ENCODE results near the gene ANXA8L1. TPM values are rescaled to one million over a fixed set of nuclear protein-coding genes. Genes with fewer than 3 reads are reported as not detected.
"Not testable (repeated sequence)": the region's sequence is repeated elsewhere in the genome, so short reads cannot be mapped to it uniquely, and the experiment has no call there.

The ANXA8L1 gene
- polyA plus RNA-seq, 12 donors: 0.14 to 16.8 (median 2.8) TPM; not detected in 7

DNA sequence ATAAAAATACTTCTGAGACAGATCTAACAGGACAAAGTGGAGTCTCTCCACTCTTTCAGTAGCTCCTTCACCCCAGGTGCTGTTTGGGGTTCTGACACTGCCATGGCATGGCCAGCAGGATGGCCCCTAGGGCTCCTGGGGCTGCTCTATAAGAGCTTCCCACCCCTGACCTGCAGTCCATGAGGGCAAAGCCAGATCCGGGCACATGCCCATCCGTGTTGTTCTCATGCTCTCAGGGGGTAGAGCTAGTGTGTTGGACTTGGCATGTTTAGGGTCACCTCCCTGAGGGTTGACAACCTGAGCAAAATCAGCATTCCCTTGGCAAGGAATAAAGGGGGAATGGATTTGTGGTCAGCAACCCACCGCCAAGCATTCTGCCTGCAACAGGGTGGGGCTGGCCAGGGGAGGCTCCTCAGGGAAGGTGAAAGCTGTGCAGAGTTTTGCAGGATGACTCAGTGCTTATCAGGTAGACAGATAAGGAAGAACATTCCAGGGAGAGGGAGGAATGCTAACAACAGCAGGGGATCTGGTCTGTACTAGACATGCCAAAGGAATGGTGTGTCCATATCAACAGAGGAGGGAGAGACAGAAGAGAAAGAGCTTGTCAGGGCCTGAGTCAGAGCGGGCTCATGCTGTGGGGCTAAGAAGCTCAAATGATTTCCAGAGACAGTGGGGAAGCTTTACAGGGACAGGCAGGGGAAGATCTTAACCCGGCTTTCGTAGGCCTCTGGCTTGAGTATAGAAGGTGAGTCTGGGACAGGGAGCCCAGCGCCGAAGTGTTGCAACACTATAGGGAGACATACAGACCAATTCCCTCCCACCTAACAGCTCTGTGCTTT lies 21.1 kb downstream of the ANXA8L1 start:
- DNase-seq: not testable (repeated sequence)

DNA sequence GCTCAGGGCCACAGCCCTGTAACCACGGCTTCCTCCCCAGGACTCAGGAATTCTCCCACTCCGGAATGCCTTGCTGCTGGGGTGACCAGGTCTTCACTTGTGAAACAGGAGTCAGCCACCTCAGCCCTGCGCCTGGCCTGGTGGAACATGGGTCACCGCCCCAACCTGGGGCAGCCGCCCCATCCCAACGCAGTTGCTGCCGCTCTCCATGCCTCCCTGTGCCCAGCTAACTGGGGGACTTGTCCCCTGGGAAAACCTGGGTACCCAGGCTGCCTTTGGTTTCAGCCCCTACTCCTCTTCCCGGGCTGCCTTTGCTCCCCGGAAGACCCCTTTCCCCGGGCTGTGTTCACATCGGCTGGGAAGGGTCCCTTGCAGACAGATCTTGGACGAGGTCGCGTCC lies 22.2 kb downstream of the ANXA8L1 start:
- not testable (repeated sequence) for DNase-seq

- not testable (repeated sequence) for DNase-seq
Measured at GRCh38 chr10:46398212-46398886, 22.8 kb downstream of the ANXA8L1 start.

GRCh38 chr10:46409556-46409955 lies 34.0 kb downstream of the ANXA8L1 start:
- DNase-seq: not testable (repeated sequence)

- DNase-seq: not testable (repeated sequence)
Measured at GRCh38 chr10:46411123-46411522, 35.5 kb downstream of the ANXA8L1 start.

GRCh38 chr10:46412665-46413064 lies 37.1 kb downstream of the ANXA8L1 start:
- DNase-seq: not testable (repeated sequence)

DNA sequence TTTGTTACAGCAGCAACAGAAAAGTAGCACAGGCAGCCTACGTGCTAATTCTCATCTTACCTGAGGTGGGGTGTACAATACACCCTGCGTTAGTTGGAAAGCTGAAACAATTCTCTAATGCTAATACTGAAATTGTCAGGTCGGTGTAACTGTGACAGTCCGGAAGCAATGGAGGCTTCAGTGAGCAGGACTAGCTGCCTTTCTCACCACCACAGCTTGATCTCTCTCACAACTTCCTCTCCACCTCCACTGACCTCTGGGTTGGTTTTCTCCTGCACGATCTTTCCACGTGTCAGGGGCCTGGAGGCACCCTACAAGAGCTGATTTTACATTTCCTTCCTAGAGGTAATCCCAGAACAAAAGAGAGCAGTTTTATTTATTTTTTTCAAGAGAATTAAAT lies 39.7 kb downstream of the ANXA8L1 start:
- not testable (repeated sequence) for DNase-seq

DNA sequence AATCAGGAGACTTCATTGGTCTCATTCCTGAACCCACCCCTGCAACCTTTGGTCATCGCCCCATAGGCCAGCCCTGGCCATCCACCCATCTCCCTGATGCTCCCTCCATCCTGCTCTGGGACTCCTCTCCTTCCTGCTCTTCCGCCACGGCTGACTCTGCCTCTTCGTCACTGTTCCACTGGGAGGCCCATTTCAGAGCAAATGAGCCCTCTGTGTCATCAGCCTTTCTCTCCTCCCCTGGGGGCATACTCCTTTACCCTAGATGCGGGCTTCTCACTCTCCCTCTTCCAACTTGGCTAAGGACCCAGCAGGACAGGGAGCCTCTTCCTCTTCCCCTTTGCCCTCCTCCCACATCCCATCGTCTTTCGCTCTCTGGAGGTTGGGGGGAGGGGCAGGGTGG lies 42.7 kb downstream of the ANXA8L1 start:
- DNase-seq: not testable (repeated sequence)

GRCh38 chr10:46419570-46420379 lies 44.2 kb downstream of the ANXA8L1 start:
- not testable (repeated sequence) for DNase-seq

- not testable (repeated sequence) for DNase-seq
Measured at GRCh38 chr10:46423550-46423949, 48.0 kb downstream of the ANXA8L1 start.

- not testable (repeated sequence) for DNase-seq
Measured at GRCh38 chr10:46440942-46441341, 65.4 kb downstream of the ANXA8L1 start.

Other genes starting within 250 kb of the ANXA8L1 start
- gene ANTXRL, start 88.8 kb upstream of the ANXA8L1 start, polyA plus RNA-seq (ENCODE audit: insufficient read length in 12 of 12): under 1 TPM in 2 of 12 donors, not detected in 10; 0.07 to 0.11 TPM
- gene NPY4R, start 90.2 kb downstream of the ANXA8L1 start, polyA plus RNA-seq (ENCODE audit: insufficient read length in 12 of 12): under 1 TPM in 5 of 12 donors, not detected in 7; 0.12 to 0.71 (median 0.21) TPM
- gene GPRIN2, start 180.9 kb downstream of the ANXA8L1 start, polyA plus RNA-seq (ENCODE audit: insufficient read length in 12 of 12): 1 to 10 TPM in 1 of 12 donors, under 1 TPM in 8, not detected in 3; 0.12 to 1.8 (median 0.18) TPM
- gene SYT15, start 203.4 kb downstream of the ANXA8L1 start, polyA plus RNA-seq (ENCODE audit: insufficient read length in 12 of 12): 1 to 10 TPM in 10 of 12 donors, not detected in 2; 2.8 to 8.3 (median 5.4) TPM

Data from muscle of arm (tissue), 12 donors.